GM21360 (cell line): ENCODE measurements around the gene TKFC.

Experiments
- ATAC-seq: cut with Tn5 transposase; IDR thresholded peaks from one replicate; pipeline ENCODE4 v1.9.1; 2021; ENCODE audit warnings: mild to moderate bottlenecking, moderate library complexity; ENCODE audit not compliant: unreplicated experiment

The TKFC gene, protein sequence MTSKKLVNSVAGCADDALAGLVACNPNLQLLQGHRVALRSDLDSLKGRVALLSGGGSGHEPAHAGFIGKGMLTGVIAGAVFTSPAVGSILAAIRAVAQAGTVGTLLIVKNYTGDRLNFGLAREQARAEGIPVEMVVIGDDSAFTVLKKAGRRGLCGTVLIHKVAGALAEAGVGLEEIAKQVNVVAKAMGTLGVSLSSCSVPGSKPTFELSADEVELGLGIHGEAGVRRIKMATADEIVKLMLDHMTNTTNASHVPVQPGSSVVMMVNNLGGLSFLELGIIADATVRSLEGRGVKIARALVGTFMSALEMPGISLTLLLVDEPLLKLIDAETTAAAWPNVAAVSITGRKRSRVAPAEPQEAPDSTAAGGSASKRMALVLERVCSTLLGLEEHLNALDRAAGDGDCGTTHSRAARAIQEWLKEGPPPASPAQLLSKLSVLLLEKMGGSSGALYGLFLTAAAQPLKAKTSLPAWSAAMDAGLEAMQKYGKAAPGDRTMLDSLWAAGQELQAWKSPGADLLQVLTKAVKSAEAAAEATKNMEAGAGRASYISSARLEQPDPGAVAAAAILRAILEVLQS

DNA sequence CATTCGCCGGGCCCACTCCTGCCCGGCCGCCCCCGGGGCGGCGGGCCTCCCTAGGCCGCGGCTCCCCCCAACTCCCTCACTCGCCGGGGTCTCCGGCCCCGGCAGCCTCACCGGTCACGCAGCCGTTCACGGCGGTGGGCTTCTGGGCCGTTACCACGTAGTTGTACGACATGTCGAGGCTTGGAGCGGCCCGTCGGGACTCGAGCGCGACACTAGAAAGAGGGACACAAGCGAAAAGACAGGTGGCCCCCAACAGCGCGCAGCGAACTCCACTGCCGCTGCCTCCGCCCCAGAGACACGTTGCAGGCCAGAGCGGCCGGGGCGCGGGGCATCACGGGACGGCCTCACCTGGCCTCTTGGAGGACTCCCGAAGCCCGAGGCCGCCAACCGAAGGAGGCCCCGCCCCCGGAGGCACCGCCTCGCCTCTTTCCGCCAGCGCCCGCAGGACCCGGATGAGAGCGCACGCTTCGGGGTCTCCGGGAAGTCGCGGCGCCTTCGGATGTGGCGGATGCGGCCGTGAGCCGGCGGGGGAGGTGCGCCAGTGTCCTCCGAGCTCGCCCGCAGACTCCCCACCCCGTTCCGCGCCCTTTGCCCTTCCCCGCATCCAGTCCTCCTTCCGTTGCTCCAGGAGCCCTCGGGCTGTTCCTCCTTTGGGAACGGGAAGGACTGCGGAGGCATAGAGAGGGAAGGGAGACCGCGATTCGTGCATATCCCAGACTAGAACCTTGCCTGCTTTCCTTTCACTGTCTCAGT is at the start of gene TKFC, which contains the start of gene DDB1:
Gene TKFC, plus strand, starts transcription at position 432 of the 753 bp plus-strand sequence. CDS start 1,501 bp downstream, outside the sequence.
Gene DDB1, minus strand, starts transcription at position 309 of the 753 bp plus-strand sequence. Its CDS starts 137 bp downstream, at position 172.
- peak; percentile 86 for ATAC-seq

DNA sequence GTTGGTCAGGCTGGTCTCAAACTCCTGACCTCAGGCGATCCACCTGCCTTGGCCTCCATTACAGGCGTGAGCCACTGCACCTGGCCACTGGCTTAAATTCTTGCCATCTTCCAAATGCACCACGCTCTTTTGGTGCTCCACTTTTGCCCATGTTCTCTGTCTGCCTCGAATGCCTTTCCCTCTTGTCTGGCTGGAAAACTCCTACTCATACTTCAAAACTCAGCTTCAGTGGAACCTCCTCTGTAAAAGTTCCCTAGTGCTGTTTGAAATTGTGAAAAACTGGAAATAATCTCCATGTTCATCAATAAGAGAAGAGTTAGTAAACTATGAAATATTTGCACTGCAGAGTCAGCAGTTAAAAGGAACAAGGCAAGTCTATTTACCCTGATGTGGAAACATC is 49.4 kb upstream of the TKFC start:
- no peak for ATAC-seq

DNA sequence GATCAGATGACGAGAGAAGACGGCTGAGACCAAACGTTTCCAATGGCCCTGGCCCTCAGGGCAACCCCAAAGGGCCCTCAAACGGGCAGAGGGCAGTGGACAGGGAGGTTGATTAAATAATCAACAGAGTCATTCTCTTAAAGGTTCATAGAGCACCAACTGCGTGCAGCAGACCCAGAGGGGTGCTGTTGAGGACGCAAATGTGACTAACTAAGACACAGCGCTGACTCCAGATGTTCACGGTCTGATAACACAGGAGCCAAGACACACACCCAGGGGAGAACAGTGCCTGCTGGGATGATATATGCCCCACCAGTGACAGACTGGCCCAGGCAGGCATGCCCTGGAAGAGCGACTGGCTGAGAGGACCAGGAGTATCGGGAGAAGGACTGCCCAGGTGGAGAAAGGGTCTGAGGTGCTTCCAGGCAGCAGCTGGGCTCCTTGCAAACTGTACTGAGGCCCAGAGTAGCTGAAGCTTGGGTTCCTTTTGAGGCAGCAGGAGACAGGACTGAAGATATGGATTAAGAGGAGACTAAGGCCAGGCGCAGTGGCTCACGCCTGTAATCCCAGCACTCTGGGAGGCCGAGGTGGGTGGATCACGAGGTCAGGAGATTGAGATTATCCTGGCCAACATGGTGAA is 45.6 kb upstream of the TKFC start:
- ATAC-seq, result no peak

- no peak for ATAC-seq
Measured at GRCh38 chr11:61290905-61291690, 41.9 kb upstream of the TKFC start.

DNA sequence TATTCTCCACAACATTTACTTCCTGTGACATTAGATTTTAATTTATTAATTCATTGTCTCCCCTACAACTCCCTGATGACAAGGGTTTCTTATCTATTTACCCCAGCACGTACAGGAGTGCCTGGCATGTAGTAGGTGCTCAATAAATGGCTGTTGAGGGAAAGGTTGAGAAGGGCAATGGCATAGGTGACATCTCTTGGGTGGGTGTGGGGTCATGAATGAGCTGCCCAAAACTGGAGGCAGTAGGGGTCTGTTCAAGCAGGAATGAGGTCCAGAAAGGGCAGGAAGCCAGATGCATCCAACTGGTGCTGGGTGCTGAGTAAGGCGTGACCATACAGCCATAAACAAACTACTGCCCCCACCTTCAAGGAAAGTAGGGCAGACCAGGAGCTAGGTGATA is 40.7 kb upstream of the TKFC start:
- no peak for ATAC-seq

DNA sequence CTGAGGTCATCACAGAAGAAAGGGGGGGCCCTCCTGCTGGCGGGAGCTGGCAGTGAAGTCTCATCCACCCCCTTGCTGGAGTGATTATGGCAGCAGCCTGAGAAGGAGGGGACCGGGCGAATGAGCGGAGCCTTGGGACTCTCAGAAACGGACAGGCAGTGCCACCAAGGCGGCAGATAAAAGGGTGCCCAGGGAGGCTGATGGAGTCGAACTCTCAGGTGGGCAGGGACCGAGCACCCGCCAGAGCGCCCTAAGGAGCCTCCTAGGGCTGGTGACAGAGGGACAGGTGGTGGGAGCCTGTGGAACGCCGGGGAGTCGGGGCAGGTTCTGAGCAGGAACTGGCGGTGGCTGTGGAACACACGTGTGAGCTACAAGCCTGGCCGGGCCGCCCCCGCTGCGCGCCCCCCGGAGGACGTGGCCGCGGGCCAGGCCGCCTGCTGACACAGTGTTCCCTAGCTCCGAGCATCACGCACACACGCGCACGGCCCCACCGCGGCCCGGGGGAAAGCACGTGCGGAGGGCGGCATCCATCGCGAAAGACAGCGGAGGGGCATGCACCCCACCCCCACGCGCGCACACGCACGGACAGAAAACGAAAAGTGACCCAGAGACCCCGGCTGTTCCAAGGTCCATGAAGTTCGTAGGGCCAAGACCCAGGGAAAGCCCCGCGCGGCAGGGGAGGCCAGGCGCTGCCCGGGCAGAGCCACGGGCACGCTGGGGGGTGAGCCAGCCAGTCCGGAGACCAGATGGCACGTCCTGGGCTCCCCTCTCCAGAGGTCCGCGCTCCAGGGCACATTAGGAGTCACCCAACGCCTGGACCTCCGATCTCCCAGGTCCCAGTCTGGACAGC is 38.9 kb upstream of the TKFC start:
- ATAC-seq, result peak; percentile 40

DNA sequence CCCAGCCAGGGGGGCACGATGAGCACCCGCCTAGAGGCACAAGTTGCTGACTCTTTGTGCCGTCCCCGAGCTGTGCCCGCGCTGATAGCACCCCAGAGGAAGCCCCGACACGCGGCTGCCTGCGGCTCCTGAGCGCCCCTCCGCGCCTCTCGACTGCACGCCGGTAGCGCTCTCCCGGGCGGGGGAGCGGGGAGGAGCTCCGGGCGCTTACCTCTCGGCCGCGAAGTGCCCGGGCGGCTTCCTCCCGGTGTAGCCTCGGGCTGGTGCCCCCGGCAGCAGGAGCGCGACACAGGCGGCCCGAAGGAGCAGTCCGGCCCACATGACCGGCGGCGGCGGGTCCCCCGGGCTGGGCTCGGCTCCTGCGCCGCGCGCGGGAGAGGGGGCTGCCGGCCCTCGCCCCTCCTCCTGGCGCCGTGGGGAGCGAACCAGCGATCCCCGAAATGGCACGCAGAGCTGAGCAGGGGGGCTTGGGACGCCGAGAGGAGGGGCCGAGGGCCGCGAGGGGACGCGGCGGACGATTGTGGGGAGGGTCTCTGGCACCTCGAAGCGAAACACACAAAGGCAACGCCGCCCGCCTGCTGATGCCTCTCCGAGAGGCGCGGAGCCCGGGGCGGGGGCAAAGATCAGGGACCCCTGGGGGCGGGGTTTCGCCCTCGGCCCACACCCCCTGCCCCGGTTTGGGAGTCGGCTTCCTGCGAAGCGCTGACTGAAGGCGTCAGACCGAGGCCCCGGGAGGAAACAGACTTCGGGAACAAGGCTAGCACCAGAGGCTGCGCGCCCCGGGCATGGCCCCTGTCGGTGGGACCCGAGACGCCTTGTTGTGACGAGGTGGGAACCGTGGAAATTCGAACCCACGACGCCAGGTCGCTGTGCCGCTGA is 38.1 kb upstream of the TKFC start, which contains the start of gene VWCE:
Gene VWCE, minus strand, starts transcription at position 600 of the 879 bp plus-strand sequence. Its CDS starts 279 bp downstream, at position 321.
- ATAC-seq, result peak; percentile 69

- no peak for ATAC-seq
Measured at GRCh38 chr11:61295596-61295926, 37.5 kb upstream of the TKFC start.

DNA sequence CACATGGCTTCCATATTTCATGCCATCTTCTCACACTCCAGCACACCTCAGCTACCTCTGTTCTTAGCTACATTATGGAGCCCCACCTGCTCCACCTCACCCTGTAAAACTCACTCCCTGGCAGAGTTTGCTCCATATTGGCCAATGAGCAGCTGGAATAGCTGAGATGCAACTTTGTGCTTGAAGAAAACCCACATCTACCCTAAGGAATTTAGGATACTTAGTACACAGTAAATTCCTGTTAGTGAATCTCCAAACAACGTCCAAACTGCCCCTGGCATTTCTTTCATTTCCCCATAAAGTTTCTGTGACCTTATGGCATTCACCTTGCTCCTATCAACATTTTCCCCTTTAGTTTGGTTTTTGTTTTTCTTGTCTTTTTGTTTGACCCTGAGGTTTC is 35.7 kb upstream of the TKFC start:
- no peak for ATAC-seq

DNA sequence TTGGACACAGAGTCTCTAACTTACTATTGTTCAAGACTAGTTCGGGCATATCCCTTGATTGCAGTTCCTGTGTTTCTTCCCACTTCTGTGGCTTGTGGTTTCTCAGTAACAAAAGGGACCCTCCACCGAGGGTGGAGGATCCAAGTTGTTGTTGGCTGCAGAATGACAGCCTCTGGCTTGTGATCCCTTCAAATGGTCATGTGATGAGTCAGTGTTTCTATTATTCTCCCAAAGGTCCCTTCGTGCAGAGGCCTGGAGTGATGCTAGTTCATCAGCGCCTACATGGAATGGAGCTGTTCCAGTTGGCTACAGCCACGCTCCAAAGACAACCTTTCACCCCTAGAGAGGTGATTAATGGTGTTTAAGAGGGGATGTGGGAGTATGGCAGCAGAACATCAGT is 35.3 kb upstream of the TKFC start:
- no peak for ATAC-seq

- ATAC-seq, result no peak
Measured at GRCh38 chr11:61298663-61299244, 34.3 kb upstream of the TKFC start.

DNA sequence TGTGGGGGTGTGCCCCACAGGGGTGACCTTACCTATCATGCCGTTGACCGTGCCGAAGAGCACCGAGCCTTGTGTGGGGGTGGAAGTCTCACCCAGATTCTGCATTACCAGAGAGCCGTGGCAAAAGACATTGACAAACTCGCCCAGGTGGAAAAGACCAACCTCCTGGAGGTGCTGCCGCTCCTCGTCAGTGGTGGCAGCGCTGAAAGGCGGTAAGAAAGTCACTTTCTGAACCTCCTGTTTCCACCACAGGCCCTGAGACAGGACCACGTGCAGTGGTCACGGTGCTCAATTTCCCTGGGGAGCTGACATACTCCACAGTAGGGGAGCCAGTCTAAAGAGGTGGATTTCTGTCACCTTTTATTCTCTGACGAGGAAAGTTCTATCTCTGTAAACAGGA is 30.5 kb upstream of the TKFC start:
- ATAC-seq, result no peak

DNA sequence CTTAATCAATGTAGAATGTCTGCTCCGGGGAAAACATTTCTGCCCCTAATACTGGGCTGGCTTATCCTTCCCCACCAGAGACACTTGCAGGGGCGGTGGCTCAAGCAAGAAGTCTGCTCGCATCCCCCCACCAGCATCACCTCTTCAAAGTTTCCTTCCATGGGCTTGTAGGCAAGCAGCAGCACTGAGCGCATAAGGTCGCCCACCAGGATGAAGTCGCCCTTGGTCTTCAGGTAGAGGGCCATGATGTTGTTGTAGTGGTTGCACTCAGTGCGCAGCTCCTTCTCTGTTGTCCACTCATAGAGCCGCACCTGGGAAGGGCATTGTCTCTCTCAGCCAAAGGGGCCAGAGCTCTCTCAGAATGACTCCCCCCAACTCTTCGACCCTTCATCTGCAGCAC is 29.3 kb upstream of the TKFC start:
- ATAC-seq, result no peak

GRCh38 chr11:61305417-61305816 is 27.6 kb upstream of the TKFC start:
- no peak for ATAC-seq

- no peak for ATAC-seq
Measured at GRCh38 chr11:61306221-61306620, 26.8 kb upstream of the TKFC start.

GRCh38 chr11:61307354-61307753 is 25.7 kb upstream of the TKFC start:
- no peak for ATAC-seq

DNA sequence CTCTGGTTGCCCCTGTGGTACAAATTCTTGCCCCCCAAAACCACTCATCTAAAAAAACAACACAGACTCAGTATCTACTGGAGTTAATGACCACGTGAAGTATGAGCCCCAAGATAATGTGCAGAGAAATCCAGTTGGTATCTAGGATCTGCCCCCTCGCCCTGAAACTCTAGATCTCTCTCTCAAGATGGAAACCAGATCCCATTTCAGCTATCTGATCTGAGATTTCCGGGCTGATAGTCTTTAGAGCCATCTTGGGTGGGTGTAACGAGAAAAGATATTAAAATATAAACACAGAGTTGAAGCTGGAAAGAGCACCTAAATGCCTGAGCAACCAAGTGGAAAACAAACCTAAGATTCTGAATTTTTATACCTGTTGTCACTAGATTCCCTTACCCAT is 23.9 kb upstream of the TKFC start:
- ATAC-seq, result no peak

DNA sequence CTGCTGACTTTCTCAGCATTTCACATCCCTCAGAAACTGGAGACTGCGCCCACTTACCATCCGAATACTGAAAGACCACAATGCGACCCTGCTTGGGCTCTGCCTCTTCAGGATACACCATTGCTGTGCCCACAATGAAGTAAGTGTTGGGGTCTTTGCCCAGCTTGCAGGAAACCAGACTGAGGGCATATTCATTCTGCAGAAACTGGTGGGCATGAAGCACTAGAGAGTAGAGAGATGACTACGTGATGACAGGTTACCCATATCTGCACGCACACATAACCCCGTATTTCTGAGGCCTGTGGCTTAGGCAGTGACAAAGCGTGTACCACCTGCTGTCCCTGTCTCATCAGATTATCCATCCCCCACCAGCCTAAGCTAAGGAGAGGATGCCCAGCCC is 23.3 kb upstream of the TKFC start:
- ATAC-seq, result no peak
